Karpas-422 (cell line): ENCODE data around the gene OR2K2. TPM values are rescaled to one million over a fixed set of nuclear protein-coding genes. Genes with fewer than 3 reads are reported as not detected.
A peak's percentile ranks its signal among the peaks of the same experiment; 100 is the strongest.

ENCODE experiments used
- DNase-seq: peaks from one replicate; pipeline ENCODE4 v3.0.0-alpha.2; 2015
- H2AFZ ChIP-seq: fragments of 200-600 bp; sonication (generic); 2 replicates; pipeline ENCODE4 v1.6.1; 2014; ENCODE audit warnings: antibody characterized with exemption, low read length, mixed read lengths
- H3K27ac ChIP-seq: fragments of 200-600 bp; sonication (generic); 2 replicates; pipeline ENCODE4 v1.5.1; 2014; ENCODE audit warnings: mild to moderate bottlenecking, low read length, moderate library complexity
- H3K27me3 ChIP-seq: fragments of 200-600 bp; sonication (generic); 2 replicates; pipeline ENCODE4 v1.6.1; 2014; ENCODE audit warnings: low read length, mixed read lengths
- H3K36me3 ChIP-seq: fragments of 200-600 bp; sonication (generic); 2 replicates; pipeline ENCODE4 v1.6.1; 2014; ENCODE audit warnings: low read length, mixed read lengths; ENCODE audit not compliant: insufficient read depth
- H3K4me1 ChIP-seq: fragments of 200-600 bp; sonication (generic); 2 replicates; pipeline ENCODE4 v1.6.1; 2014; ENCODE audit warnings: mild to moderate bottlenecking, low read length, mixed read lengths
- H3K4me2 ChIP-seq: fragments of 200-600 bp; sonication (generic); 2 replicates; pipeline ENCODE4 v1.6.1; 2014; ENCODE audit warnings: low read length, low read depth, mild to moderate bottlenecking; ENCODE audit not compliant: poor library complexity, severe bottlenecking
- H3K4me3 ChIP-seq: fragments of 200-600 bp; sonication (generic); 2 replicates; pipeline ENCODE4 v1.5.1; 2014; ENCODE audit warnings: mild to moderate bottlenecking, antibody characterized with exemption, low read length, mixed read lengths
- H3K79me2 ChIP-seq: fragments of 200-600 bp; sonication (generic); 2 replicates; pipeline ENCODE4 v1.6.1; 2014; ENCODE audit warnings: mild to moderate bottlenecking, low read length, mixed read lengths
- H3K9ac ChIP-seq: fragments of 200-600 bp; sonication (generic); 2 replicates; pipeline ENCODE4 v1.6.0; 2014; ENCODE audit warnings: low read length
- H3K9me2 ChIP-seq: fragments of 200-600 bp; sonication (generic), shearing (Covaris generic); replicated peaks from 2 replicates; pipeline ENCODE4 v1.6.0; 2014; ENCODE audit warnings: mild to moderate bottlenecking, low read length, moderate library complexity; ENCODE audit not compliant: insufficient read depth
- H3K9me3 ChIP-seq: fragments of 300-700, 200-600 bp; sonication (generic); 2 replicates; pipeline ENCODE4 v1.6.1; 2014; ENCODE audit warnings: low read length, mixed read lengths
- H4K20me1 ChIP-seq: fragments of 200-600 bp; sonication (generic); 2 replicates; pipeline ENCODE4 v1.6.1; 2014; ENCODE audit warnings: mild to moderate bottlenecking, antibody characterized with exemption, low read length, low read depth; ENCODE audit not compliant: insufficient read depth
- total RNA-seq: library from RNA; depleted of rRNA; stranded (reverse); fragments of >200 nt; shearing (Covaris generic); gene quantifications from 2 replicates; pipeline ENCODE4 v1.2.3, GENCODE V29; 2014; ENCODE audit warnings: low replicate concordance; rRNA removed

Gene OR2K2, protein sequence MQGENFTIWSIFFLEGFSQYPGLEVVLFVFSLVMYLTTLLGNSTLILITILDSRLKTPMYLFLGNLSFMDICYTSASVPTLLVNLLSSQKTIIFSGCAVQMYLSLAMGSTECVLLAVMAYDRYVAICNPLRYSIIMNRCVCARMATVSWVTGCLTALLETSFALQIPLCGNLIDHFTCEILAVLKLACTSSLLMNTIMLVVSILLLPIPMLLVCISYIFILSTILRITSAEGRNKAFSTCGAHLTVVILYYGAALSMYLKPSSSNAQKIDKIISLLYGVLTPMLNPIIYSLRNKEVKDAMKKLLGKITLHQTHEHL
- 0.41 TPM in 1 of 2 replicates, not detected in the other for total RNA-seq

- H3K4me1 ChIP-seq, result no peaks in the 10 kb centered on the region
- H3K9ac ChIP-seq, result no peak within 1 kb of the TSS
- H3K9me3 ChIP-seq, result no peaks in the 10 kb centered on the region
- H2AFZ ChIP-seq, result no peak within 1 kb of the TSS
- H3K79me2 ChIP-seq, result no peaks in the 10 kb centered on the region
- no peak within 1 kb of the TSS for H3K27ac ChIP-seq
- H4K20me1 ChIP-seq, result no peaks in the 10 kb centered on the region
- no peak within 1 kb of the TSS for H3K4me2 ChIP-seq
- H3K36me3 ChIP-seq, result no peaks in the 10 kb centered on the region
- no peak within 1 kb of the TSS for H3K4me3 ChIP-seq
- no peak for DNase-seq
- H3K9me2 ChIP-seq, result no peaks in the 10 kb centered on the region
- 0 out of 2 replicates have a peak, but pooled peaks cover 2% of the 10 kb centered on the region for H3K27me3 ChIP-seq
Observed at GRCh38 chr9:111330124-111330523, at the start of gene OR2K2. TSS of gene OR2K2 (minus strand) at chr9:111330224. CDS start at chr9:111328433, 1,791 bp downstream.

- no peaks in the 10 kb centered on the region for H3K4me1 ChIP-seq
- H3K4me3 ChIP-seq, result no peak overlapping the region
- no peaks in the 10 kb centered on the region for H3K79me2 ChIP-seq
- H3K4me2 ChIP-seq, result no peak overlapping the region
- no peaks in the 10 kb centered on the region for H3K27me3 ChIP-seq
- DNase-seq, result no peak
- no peaks in the 10 kb centered on the region for H3K9me3 ChIP-seq
- H2AFZ ChIP-seq, result no peak overlapping the region
- no peaks in the 10 kb centered on the region for H4K20me1 ChIP-seq
- no peaks in the 10 kb centered on the region for H3K9me2 ChIP-seq
- no peak overlapping the region for H3K27ac ChIP-seq
- H3K9ac ChIP-seq, result no peak overlapping the region
- H3K36me3 ChIP-seq, result peaks cover 65% of the 10 kb centered on the region; the same call in 1 of the 2 replicates
Observed at GRCh38 chr9:111375817-111376564, 46.0 kb upstream of the OR2K2 start.

GRCh38 chr9:111375062-111375461 lies 45.0 kb upstream of the OR2K2 start:
- H3K27ac ChIP-seq, result no peak overlapping the region
- no peaks in the 10 kb centered on the region for H3K27me3 ChIP-seq
- H3K4me1 ChIP-seq, result no peaks in the 10 kb centered on the region
- no peaks in the 10 kb centered on the region for H4K20me1 ChIP-seq
- no peaks in the 10 kb centered on the region for H3K9me3 ChIP-seq
- no peak overlapping the region for H2AFZ ChIP-seq
- peaks cover 69% of the 10 kb centered on the region; the same call in 1 of the 2 replicates for H3K36me3 ChIP-seq
- no peaks in the 10 kb centered on the region for H3K79me2 ChIP-seq
- DNase-seq, result no peak
- no peak overlapping the region for H3K4me3 ChIP-seq
- H3K4me2 ChIP-seq, result no peak overlapping the region
- no peaks in the 10 kb centered on the region for H3K9me2 ChIP-seq
- no peak overlapping the region for H3K9ac ChIP-seq

GRCh38 chr9:111372297-111372696 lies 42.3 kb upstream of the OR2K2 start:
- Histone ChIP-seq H3K4me3 (no peak overlapping the region), H3K9ac (no peak overlapping the region), H3K27me3 (no peaks in the 10 kb centered on the region), H3K4me1 (no peaks in the 10 kb centered on the region), H3K9me3 (no peaks in the 10 kb centered on the region), H3K36me3 (peaks cover 73% of the 10 kb centered on the region; the same call in 1 of the 2 replicates), H3K9me2 (no peaks in the 10 kb centered on the region), H3K27ac (no peak overlapping the region), H3K79me2 (no peaks in the 10 kb centered on the region), H4K20me1 (no peaks in the 10 kb centered on the region), H2AFZ (no peak overlapping the region), H3K4me2 (no peak overlapping the region)
- no peak for DNase-seq

GRCh38 chr9:111366978-111367377 lies 37.0 kb upstream of the OR2K2 start:
- no peak overlapping the region for H3K4me3 ChIP-seq
- H3K9me2 ChIP-seq, result no peaks in the 10 kb centered on the region
- no peaks in the 10 kb centered on the region for H3K9me3 ChIP-seq
- no peaks in the 10 kb centered on the region for H4K20me1 ChIP-seq
- DNase-seq, result no peak
- no peaks in the 10 kb centered on the region for H3K27me3 ChIP-seq
- no peaks in the 10 kb centered on the region for H3K4me1 ChIP-seq
- H2AFZ ChIP-seq, result no peak overlapping the region
- peaks cover 49% of the 10 kb centered on the region; the same call in 1 of the 2 replicates for H3K36me3 ChIP-seq
- H3K9ac ChIP-seq, result no peak overlapping the region
- no peak overlapping the region for H3K4me2 ChIP-seq
- no peak overlapping the region for H3K27ac ChIP-seq
- no peaks in the 10 kb centered on the region for H3K79me2 ChIP-seq

DNA sequence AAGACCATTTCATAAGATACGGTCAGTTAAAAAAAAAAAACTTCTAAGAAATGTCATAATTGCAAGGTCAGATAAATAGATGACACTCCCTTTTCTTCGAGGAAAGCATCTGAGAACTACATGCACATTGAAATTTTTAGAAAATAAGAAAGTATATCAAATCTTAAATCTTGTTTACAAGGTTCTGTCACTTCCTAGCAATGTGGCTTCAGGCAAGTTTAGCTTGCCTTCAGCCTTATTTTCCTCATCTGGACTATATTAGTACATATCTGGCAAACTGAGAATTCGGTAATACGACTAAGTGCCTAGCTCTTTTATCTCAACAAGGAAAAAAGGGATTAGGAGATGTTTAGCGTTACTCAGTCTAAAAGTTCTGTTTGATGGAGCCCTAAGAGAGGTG lies 32.5 kb upstream of the OR2K2 start:
- H3K9ac ChIP-seq, result no peak overlapping the region
- no peaks in the 10 kb centered on the region for H3K9me3 ChIP-seq
- H2AFZ ChIP-seq, result no peak overlapping the region
- no peak overlapping the region for H3K4me3 ChIP-seq
- H3K79me2 ChIP-seq, result no peaks in the 10 kb centered on the region
- no peak overlapping the region for H3K4me2 ChIP-seq
- DNase-seq, result no peak
- peaks cover 31% of the 10 kb centered on the region; the same call in 1 of the 2 replicates for H3K36me3 ChIP-seq
- H3K4me1 ChIP-seq, result no peaks in the 10 kb centered on the region
- no peaks in the 10 kb centered on the region for H3K27me3 ChIP-seq
- no peak overlapping the region for H3K27ac ChIP-seq
- no peaks in the 10 kb centered on the region for H3K9me2 ChIP-seq
- H4K20me1 ChIP-seq, result no peaks in the 10 kb centered on the region

- H3K4me1 ChIP-seq, result no peaks in the 10 kb centered on the region
- H3K4me3 ChIP-seq, result no peak overlapping the region
- no peak overlapping the region for H2AFZ ChIP-seq
- no peaks in the 10 kb centered on the region for H3K79me2 ChIP-seq
- no peaks in the 10 kb centered on the region for H3K9me2 ChIP-seq
- H4K20me1 ChIP-seq, result no peaks in the 10 kb centered on the region
- H3K27ac ChIP-seq, result no peak overlapping the region
- no peak overlapping the region for H3K9ac ChIP-seq
- DNase-seq, result no peak
- H3K9me3 ChIP-seq, result no peaks in the 10 kb centered on the region
- peaks cover 22% of the 10 kb centered on the region; the same call in 1 of the 2 replicates for H3K36me3 ChIP-seq
- H3K27me3 ChIP-seq, result no peaks in the 10 kb centered on the region
- no peak overlapping the region for H3K4me2 ChIP-seq
Observed at GRCh38 chr9:111360881-111361280, 30.9 kb upstream of the OR2K2 start.

DNA sequence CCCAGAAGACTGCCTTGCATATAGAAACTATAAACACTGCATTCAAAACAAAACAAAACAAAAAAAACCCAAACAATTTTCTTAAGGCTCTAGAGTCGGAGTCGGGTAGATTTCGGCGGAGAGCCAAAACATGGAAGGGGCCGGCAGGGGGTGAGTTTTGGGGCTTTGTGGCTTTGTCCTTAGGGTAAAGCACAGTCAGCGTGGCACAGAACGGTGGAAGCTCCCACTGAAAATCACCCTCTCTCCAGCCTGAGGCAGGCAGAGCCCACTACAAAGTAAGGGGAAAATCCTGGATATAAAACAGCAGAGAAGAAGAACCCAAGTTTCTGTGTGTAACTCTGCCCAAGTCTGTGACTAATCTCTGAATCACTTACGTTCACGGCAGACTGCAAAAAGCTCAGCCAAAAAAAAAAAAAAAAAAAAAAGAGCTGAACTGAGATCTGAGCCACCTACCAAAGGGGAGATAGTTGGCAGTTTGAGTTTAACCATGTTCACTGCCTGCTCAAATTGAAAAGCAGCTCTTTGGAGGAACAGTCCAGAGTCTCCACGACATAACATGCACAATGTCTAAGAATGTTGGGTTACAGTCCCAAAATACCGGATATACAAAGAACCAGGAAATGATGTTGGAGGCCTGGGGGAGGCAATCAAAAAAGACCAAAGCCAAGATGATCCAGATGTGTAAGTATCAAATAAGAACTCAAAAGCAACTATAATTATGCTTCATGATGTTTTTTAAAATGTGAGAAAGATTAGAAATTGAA lies 26.6 kb upstream of the OR2K2 start:
- Histone ChIP-seq H3K27ac (no peak overlapping the region), H3K36me3 (peaks cover 6% of the 10 kb centered on the region; the same call in 1 of the 2 replicates), H3K4me2 (no peak overlapping the region), H3K9ac (no peak overlapping the region), H3K4me1 (no peaks in the 10 kb centered on the region), H4K20me1 (no peaks in the 10 kb centered on the region), H3K4me3 (no peak overlapping the region), H2AFZ (no peak overlapping the region), H3K9me2 (no peaks in the 10 kb centered on the region), H3K9me3 (no peaks in the 10 kb centered on the region), H3K27me3 (no peaks in the 10 kb centered on the region), H3K79me2 (no peaks in the 10 kb centered on the region)
- peak; percentile 14 for DNase-seq
